ENCODE measurements around the gene BMERB1.
"Not testable (repeated sequence)": the region's sequence is repeated elsewhere in the genome, so short reads cannot be mapped to it uniquely, and the experiment has no call there.

BMERB1 gene

DNA sequence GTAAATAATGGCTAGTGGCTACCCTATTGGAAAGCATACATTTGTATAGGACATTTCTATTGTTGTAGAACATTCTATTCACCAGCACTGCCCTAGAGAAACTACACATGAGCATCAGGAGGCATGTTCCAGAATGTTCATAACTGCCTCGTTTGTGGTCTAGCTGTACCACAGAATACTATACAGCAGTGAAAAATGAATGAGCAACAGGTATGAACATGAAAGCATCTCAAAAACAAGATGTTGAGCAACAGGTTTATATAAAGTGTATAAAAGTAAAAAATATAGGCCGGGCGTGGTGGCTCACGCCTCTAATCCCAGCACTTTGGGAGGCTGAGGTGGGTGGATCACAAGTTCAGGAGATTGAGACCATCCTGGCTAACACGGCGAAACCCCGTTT, 91.7 kb downstream of the BMERB1 start:
- DNase-seq, result no peak

DNA sequence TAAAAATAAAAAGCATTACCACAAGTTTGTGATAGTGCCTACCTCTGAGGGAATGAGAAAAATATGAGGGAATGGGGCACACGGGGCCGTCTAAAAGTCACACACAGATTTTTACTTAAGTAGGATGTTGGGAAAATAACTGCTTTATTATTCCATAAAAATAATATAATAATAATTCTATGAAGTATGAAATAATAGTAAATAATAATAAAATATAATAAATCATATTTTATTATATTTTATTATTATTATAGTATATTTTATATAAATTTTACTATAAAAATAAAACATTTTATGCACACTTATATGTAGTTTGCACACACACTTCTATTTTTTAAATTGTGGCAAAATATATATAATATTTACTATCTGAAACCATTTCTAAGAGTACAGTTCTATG, 92.3 kb downstream of the BMERB1 start:
- no peak for DNase-seq

DNA sequence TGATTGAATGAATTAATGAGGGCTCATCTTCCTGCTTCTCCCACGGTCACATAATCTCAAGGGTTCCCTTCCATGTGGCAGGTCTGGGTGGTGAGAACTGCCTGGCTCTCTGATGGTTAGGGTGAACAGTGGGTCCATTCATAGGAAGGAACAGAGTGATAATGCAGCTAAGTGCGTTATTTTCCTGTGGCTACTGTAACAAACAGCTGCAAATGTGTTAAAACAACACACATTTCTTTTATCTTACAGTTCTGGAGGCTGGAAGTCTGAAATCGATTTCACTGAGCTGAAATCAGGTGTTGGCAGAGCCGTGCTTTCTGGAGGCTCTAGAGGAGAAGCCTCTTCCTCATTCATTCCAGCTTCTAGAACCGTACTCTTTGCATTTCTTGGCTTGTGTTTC, 95.3 kb downstream of the BMERB1 start:
- DNase-seq, result no peak

DNA sequence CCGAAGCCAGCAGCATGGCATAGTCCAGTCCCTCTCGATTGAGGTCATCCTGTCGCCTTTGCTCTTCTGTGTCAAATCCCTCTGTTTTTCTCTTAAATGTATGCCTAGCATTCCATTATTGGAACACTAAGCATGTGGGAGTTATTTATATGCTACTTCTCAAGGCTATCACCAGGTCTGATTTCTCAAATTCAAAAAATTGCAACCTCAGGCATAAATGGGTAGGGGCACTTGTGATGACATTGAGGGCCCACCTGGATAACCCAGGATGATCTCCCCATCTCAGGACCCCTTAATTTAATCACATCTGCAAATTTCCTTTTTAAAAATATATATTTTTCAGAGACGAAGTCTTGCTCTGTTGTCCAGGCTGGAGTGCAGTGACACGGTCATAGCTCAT, 95.7 kb downstream of the BMERB1 start:
- DNase-seq, result no peak

DNA sequence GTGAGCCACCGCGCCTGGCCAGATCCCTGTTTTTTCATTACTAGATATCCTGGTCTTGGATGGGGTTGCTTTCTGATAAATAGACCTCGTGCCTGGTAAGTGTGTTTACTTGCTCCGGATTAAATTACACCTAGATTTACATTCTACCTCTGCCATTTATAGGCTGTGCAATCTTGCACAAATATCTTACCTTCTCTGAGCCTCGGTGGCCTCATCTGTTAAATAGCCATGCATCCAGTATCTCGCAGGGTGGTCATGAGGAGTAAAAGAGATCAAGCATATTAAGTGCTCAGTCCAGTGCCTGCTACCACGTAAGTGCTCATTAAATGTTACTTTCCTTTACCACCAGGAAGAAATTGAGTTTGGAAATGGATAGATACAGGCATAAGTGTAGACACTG, 98.4 kb downstream of the BMERB1 start:
- DNase-seq, result no peak

DNA sequence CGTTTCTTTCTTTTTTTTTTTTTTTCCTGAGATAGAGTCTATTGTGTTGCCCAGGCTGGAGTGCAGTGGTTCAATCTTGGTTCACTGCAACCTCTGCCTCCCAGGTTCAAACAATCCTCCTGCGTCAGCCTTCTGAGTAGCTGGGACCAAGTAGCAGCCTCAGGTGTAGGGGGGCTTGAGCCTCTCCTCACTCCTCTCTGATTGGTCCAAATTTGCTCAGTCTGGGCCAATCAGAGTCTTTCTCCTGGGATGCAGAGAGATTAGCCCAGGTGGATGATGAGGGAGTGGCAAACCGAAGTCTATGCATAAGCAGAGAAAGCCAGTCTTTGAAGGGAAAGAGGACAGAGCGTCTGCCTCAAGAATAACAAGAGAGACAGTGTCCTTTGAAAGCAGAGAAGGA, 99.0 kb downstream of the BMERB1 start:
- DNase-seq, result no peak

DNA sequence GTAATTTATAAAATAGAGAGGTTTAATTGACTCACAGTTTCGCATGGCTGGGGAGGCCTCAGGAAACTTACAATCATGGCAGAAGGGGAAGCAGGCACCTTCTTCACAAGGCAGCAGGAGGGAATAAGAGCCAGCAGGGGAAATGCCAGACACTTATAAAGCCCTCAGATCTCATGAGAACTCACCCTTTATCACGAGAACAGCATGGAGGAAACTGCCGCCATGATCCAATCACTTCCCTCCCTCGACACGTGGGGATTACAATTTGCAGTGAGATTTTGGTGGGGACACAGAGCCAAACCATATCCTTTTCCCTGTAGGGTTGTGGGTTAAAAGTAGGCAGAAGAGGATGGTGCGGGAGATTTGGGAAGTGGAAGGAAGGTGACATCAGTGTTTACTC, 101.4 kb downstream of the BMERB1 start:
- no peak for DNase-seq

DNA sequence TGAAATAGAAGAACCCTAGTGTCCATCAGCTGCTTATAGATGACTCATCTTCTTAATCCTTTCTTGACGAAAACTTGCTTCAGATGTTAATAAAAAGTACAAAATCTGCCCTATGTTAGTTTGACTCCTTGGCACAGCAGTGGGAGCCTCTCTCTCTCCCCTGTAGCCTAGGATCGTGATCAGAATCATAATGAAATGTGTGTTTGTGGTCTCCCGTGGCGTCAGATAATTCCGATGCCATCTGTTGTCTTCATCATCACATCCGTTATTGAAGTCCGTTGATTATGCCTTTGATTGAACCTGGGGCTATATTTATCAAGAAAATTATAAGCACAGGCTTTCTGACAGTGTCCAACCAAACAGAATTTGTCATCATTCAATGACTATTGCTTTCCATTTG, 102.5 kb downstream of the BMERB1 start:
- DNase-seq, result no peak

DNA sequence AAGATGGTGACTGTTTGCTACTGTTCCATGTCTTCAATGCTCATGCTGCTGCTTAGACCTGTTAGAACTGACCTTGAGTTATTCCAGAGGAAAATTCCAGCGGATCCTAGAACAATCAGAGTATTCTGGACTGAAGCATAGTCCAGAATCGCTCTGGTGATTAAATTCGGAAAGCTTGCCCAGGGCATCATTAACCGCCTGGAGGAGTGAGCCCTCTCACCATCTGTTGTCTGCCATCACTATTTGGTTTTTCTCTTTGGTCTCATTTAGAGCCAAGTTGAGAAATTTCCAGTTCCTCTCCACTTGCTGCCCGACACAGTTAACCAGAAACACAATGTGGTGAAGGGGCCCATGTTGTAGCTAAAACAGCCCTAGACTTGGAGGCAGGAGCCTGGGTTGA, 104.1 kb downstream of the BMERB1 start:
- no peak for DNase-seq

DNA sequence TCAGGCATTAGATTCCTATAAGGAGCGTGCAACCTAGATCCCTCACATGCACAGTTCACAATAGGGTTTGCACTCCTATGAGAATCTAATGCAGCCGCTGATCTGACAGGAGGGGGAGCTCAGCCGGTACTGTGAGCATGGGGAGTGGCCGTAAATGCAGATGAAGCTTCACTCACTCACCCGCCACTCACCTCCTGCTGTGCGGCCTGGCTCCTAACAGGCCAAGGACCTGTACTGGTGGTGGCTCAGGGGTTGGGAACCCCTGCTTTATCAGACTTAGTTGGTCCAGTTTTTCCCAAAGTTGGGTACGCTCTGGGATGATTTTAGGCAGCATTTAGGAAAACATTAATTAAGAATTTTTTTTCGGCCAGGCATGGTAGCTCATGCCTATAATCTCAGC, 104.8 kb downstream of the BMERB1 start:
- no peak for DNase-seq

DNA sequence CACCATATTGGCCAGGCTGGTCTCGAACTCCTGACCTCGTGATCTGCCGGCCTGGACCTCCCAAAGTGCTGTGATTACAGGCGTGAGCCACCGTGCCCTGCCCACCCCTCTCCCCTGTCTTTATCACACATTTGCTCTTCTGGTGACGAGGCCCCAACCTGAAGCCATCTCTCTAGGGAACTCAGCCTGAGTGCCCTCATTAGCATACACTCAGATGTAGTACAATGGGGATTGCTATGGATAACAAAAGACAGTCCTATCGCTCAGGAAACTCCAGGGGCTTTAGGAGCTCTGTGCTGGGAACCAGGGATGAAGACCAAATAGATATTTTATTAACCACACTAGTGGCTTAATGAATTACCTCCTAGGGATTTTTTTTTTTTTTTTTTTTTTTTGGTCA, 107.9 kb downstream of the BMERB1 start:
- DNase-seq, result no peak

DNA sequence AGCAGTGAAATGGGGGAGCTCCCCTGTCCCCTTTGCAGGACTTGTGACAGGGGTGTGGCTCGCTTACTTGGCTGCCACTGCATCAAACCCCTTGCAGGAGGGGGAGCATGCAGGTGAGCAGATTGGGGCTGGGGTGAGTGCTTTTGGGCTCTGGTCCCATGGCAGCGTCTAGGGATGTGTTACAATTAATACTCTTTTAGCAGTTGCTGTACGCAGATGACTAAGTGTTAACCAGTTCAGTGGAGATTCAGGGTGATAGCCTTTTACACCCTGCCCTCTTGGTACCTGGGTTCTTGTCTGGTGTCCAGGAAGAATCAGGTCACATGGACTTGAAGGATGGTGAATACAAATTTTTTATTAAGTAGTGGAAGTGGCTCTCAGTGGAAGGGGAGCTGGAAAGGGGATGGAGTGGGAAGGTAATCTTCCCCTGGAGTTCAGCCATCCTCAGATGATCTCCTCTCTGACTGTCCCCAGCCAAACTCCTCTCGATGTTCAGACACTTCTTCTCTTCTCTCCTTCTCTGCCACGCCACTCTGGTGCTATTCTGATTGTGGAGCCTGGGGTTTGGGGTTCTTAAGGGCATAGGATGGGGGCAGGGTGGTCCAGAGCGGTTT, 108.5 kb downstream of the BMERB1 start:
- DNase-seq, result no peak

DNA sequence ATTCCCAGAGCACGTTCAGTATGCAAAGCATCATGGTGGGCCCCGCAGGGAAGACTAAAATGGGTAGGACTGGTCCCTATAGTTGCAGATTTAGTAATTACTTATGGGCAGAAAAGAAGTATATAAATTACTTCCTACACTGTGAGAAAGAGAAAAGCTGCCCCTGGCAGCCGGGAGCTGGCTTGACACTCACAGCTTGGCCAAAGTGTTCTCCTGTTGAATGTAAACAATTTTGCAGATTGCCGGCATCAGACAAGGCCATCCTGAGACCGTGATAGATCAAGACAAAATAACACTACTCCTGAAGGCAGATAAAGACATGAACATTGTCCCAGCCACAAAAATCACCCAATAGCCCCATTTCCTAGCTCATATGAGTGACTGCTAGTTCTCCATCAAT, 110.0 kb downstream of the BMERB1 start:
- DNase-seq, result no peak

DNA sequence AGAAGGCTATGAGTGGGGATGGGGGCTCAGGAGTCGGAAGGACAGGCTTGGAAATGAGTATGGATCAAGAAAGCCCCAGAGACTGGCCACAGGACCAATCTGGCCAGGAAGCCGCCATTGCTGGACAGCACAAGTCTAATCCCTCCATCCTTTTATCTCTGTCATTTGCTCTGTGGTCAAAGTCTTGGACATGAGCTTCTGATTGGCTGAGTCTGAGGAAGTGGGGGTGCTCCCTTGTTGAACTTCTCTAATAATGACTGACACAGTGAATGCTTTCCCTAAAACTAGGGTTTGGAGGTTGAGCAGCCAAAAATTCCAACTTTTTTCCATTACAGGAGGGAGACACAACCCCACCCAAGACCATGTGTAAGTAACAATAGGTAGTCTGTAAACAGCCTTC, 111.2 kb downstream of the BMERB1 start:
- DNase-seq, result no peak

DNA sequence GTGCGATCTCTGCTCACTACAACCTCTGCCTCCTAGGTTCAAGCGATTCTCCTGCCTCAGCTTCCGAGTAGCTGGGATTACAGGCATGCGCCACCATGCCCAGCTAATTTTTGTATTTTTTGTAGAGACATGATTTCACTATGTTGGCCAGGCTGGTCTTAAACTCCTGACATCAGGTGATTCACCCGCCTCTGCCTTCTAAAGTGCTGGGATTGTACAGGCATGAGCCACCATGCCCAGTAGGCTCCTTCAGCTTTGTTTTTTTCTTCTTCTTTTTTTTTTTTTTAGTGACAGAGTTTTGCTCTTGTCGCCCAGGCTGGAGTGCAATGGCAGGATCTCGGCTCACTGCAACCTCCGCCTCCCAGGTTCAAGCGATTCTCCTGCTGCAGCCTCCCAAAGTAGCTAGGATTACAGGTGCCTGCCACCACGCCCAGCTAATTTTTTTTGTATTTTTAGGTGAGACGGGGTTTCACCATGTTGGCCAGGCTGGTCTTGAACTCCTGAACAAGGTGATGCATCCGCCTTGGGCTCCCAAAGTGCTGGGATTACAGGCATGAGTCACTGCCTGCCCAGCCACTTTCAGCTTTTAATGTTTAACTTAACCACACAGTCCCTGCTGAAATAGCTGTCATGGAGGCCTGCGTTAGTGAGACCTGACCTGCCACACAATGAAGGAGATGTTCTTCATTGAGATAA, 112.8 kb downstream of the BMERB1 start:
- DNase-seq, result not testable (repeated sequence)

DNA sequence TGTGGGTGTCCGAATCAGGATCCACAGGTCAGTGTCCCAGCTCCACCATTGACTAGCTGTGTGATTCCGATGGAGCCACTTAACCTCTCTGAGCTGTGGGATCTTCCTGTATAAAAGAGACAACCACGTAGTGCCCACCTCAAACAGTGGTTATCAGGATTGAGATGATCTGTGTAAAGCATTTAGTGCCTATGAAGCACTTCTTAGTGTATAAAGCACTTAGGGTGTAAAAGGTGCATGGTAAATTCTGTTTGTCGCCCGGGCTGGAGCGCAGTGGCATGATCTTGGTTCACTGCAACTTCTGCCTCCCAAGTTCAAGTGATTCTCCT, 113.3 kb downstream of the BMERB1 start:
- DNase-seq, result no peak

DNA sequence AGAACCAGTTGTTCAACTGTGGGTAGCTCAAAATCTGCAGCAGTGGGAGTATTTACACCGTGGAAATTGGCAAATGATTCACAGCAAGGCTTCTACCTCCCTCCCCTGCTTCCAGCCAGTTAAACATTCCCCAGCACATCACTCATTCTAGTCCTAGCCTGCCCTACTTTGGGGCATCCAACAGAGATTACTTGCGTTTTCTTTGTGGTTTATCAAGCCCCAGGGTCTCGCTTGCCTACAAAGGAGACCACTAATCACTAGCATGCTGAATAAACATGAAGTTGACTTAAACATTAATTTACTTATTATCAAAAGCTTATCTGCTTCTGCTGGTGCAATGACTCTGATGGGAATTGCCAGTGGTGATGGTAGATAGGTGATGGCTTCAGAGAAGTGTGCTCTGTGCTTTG, 114.1 kb downstream of the BMERB1 start:
- no peak for DNase-seq

DNA sequence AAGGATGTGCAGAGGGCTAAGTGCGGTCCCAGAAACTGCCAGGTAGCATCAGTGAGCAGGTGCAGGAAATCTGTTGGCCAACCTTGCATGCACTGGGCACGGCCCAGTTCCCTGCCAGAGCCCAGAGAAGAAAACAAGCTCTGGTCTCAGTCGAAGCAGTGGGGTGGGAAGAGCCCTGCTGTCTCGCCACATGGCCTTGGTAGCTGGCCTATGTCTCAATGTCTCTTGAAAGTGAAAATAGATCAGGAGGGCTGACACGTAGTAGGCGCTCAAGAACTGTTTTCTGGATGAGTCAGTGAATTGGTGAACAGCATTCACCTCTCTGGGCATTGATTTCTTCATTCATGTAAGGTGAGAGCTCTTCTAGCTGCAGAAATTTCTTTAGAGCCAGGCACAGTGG, 118.1 kb downstream of the BMERB1 start:
- DNase-seq, result no peak

DNA sequence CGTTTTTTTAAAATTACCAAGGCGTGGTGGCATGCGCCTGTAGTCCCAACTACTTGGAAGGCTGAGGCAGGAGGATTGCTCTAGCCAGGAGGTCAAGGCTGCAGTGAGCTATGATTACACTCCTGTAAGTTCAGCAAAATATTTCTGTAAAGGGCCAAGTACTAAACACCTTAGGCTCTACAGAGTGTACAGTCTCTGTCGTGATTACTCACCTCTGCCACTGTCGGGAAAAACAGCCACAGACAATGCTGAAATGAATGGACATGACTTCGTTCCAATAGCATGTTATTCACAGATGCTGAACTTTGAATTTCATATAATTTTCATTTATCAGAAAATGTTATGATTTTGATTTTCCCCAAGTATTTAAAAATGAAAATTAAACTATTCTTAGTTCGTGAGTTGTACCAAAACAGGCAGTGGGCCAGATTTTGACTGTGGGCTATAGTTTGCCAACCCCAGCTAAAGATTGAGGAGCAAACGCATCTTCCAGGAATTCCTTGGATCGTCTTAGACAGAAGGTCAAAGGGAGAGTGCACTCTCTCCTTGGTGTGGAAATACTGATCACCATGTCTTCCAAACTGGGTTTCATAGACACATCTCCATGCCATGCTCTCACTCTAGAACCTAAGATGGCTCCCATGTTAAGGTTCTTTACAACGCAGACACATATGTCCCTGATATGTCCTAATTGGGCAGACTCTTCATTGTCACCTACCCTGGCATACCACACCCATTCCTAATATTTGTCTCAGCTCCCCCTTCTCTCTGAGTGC, 119.1 kb downstream of the BMERB1 start:
- no peak for DNase-seq

DNA sequence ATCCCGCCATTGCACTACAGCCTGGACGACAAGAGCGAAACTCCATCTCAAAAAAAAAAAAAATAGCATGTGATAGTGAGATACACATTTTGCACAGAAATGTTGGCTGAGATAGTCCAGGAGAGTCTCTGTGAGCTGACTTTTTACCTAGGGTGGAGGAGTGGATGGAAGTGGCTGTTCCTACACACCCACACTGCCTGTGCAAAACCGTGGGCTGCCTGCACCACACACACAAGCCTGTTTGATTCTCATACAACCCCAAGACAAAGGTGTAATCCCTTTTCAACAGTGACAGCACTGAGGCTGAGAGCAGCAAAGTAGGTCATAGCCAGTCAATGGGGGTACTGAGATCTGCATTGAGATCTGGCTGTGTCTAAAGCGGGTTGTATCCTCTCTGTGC, 121.7 kb downstream of the BMERB1 start:
- DNase-seq, result no peak

DNA sequence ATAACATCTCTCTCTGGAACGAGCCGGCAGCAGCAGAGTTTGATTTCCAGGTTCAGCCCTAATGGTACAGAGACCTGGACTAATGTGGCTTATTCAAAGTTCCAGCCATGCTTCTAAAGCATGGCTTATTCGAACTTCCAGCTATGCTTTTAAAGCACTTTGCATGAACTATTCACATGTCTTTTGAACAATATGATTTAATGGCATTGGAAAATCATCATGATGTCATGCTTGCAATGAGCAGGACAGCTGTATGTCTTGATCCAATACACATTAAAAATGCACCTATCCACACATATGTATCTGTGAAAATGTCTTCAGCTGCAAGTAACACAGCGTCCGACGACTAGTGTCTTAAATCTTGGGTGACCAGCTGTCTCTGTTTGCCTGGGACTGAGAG, 122.9 kb downstream of the BMERB1 start:
- no peak for DNase-seq

DNA sequence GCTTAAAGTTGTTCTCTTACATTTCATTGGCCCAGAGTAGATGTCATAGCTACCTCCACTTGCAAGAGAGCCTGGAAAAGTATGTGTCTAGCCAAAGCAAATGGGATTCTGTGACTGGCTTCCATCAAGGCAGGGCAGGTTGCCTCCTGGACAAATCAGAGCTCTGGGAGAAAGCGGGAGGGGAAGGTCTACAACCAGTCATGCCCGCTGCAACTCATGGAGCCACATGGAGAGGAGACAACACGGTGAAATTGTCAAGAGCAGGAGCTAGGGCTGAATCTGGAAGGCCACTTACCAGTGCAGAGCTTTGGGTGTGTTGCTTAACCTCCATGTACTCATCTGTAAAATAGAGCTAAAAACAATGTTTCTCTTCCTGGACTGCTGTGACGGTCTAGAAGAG, 124.8 kb downstream of the BMERB1 start:
- DNase-seq, result no peak

DNA sequence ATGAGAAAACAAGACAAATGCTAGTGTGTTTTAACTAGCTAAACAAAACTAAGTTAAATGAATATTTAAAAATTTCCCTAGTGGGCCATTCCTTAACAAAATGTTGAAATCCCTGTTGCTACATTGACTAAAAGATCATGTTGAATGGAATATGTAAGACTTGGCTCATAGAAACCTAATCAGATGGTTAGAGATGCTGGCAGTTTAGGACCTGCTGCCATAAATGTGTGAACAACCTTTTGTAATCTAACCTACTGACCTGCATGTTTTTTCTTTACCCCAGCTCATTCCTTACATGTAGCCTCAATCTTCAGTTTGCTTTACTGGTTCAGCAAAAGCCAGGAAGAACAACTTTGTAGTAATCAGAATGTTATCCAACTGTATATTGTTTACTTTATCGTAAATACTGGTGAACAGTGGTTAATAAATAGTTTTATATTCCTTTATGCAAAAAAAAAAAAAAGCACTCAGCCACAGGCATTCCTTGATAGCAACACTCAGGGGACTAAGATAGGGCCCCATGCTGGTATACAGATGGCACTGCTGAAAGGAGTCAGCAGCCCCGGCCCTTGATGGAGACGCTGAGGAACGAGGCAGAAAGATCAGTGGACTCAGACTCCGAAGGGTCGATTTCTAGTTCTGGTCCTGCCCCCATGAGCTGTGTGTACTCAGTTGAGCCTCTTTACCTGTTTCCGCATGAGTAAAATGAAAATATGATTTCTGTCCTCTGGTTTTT, 130.4 kb downstream of the BMERB1 start:
- no peak for DNase-seq

DNA sequence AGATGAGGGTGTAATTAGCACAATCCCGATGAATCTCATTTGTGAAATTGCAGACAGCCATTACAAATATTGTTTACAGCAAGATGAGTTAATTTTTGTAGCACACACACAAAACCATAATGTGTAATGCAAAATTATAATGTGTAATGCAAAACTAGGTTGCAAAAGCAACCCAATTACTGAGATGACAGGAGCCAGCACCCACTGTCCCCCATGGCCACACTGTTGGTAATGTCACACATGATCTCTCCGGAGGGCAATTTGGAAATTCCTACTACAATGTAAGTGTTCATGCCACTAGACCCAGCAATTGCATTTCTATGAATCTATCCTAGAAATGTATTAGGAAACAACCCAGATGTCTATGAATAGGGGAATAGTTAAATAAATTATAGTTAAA, 131.7 kb downstream of the BMERB1 start:
- no peak for DNase-seq

Measured in stimulated activated CD4-positive, alpha-beta T cell treated with anti-CD3 and anti-CD28 coated beads, Interleukin-2, amount 100 ng/mL, for 48 hours (primary cell).